8988T (cell line): Measurements from ENCODE around the gene IL10RB.
"Not testable (repeated sequence)": the region's sequence is repeated elsewhere in the genome, so short reads cannot be mapped to it uniquely, and the experiment has no call there.

Experiments used
- DNase-seq: peaks from one replicate; pipeline ENCODE4 v3.0.0; 2011

The IL10RB gene

GRCh38 chr21:33305344-33305671, 39.1 kb downstream of the IL10RB start:
- no peak for DNase-seq

DNA sequence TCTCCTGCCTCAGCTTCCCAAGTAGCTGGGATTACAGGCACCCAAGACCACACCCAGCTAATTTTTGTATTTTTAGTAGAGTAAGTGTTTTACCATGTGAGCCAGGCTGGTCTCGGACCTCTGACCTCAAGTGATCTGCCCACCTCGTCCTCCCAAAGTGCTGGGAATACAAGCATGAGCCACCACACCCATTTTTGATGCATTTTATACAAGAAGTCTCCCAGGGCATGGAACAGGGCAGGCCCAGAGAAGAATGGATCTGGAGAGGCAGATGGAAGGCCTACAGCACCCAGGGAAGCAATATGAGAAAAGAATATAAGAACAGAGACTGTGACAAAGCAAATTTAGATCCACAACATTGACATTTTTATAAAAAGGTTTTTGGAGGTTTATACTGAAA, 39.8 kb downstream of the IL10RB start:
- DNase-seq: no peak

DNA sequence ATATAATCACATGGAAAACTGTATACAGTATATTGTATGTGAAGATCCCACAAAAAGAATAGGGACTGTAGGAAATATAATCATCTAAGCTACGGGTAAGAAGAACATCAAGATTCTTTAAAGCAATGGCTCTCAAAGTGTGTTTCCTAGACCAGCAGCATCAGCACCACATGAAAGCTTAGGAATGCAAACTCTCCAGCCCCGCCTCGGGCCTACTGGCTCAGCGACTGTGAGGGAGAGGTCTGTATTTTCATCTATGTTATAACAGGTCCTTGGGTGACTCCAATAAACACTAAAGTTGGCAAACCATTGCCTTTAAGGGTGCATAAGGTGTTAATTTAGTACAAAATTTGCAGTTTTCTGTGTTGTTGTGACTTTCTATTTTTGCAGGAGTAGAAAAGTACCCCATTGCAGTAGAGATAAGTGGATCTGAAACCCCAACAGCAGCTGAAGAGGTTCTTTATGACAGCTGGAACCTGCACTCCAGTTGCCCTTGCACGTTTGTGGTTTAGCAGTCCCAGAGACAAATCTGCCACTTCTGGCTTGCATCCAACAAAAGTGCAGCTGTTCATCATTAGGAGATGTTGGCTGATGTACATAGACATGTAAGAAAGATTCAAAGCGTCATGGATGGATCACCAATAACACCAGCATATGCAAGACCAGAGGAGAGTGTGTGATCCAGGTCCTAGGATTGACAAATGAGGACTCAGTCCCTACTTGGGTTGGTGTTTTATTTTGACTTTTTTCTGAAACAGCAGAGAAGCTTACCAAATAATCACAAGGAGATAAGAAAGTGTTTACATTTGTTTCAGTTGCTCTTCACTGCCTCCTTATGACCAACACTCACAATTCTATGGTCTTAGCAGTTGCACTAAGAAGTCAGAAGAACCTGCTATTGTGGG, 42.7 kb downstream of the IL10RB start:
- no peak for DNase-seq

DNA sequence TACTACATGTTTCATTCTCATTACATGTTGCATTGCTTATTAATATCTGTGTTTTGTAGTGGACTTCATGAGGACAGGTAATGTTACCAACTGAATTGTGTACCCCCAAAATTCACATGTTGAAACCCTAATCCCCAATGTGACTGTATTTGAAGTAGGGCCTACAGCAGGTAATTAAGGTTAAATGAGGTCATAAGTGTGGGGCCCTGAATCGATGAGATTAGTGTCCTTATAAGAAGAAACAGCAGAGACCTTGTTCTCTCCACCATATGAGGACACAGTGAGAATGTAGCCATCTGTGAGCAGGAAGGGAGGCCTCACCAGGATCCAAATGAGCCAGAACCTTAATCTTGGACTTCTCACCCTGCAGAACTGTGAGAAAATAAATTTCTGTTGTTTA, 43.6 kb downstream of the IL10RB start:
- DNase-seq: no peak

DNA sequence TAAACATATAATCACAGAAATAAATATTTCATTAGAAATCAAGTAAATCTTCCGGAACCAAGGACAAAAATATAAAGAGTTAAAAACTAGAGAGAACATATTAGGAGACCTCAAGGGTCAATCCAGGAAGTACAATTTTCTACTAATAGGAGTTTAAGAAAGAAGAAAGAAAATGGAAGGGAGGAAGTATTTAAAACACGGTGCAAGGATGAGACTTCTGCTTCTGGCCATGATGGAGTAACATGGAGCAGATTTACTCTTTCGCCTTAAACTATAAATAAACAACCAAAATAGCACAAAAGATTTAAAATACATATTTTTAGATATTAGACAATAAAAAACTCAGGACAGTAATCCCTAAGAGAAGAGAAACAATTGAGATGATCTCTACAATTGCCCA, 46.0 kb downstream of the IL10RB start:
- DNase-seq: no peak

GRCh38 chr21:33313183-33313582, 47.0 kb downstream of the IL10RB start:
- no peak for DNase-seq

- DNase-seq: no peak
Measured at GRCh38 chr21:33313611-33314010, 47.4 kb downstream of the IL10RB start.

GRCh38 chr21:33314111-33314510, 47.9 kb downstream of the IL10RB start:
- no peak for DNase-seq

GRCh38 chr21:33315946-33316710, 50.0 kb downstream of the IL10RB start:
- DNase-seq: no peak

- DNase-seq: no peak
Measured at GRCh38 chr21:33317145-33317544, 51.0 kb downstream of the IL10RB start.

- DNase-seq: no peak
Measured at GRCh38 chr21:33317786-33318486, 51.8 kb downstream of the IL10RB start.

DNA sequence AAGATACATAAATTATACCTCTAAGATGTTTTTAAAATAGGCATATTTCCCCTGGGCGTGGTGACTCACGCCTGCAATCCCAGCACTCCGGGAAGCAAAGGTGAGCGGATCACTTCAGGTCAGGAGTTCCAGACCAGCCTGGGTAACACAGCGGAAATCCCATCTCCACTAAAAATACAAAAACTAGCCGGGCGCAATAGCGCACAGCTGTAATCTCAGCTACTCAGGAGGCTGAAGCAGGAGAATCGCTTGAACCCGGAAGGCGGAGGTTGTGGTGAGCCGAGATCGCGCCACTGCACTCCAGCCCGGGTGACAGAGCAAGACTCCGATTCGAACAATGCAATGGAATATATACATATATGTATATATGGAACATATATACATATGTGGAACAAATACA, 54.8 kb downstream of the IL10RB start:
- not testable (repeated sequence) for DNase-seq

GRCh38 chr21:33323610-33324009, 57.4 kb downstream of the IL10RB start:
- not testable (repeated sequence) for DNase-seq

GRCh38 chr21:33324291-33325221, 58.4 kb downstream of the IL10RB start, which contains the start of gene IFNAR1:
TSS of gene IFNAR1 (plus strand) at chr21:33324970. CDS start at chr21:33325056, 86 bp downstream.
- DNase-seq: peak; percentile 67

DNA sequence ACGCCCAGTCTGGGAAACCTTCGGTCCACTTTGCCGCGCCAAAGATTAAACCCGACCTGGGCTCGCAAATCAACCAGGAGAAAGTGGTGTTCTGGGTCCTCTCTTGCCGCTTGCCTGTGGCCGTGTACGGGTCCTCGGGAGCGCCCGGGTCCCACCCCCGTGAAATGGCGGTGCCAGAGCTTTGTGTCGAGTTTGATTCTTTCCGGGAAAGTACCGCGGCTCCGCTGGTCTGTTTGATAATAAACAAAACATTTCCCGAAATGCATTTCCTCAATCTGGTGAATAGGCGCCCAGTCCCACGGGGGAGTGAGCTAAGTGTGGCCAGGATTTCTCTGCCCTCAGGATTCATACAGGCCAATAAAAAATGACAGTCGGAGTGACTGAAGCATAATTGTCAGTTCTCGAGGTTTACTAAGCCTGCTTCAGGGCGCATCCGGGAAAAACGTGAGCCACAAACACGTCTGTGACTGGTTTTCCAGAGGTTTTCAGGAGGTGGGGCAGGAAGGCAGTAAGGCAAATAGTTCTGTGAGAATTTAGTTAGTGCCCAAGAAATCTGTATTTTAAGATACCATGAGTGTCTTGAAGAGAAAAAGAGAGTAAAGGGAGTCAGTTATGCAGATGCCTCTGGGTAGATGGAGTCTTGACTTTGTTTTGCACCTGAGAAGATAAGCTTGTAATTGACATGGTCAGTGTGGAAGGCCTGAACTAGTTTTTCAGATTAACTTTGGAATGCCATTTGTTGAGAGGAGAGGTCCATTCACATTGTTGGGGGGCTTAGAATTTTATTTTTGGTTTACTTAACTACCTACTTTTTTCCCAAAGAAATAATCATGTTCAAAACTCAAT, 59.3 kb downstream of the IL10RB start:
- DNase-seq: no peak

- no peak for DNase-seq
Measured at GRCh38 chr21:33327326-33327725, 61.2 kb downstream of the IL10RB start.

DNA sequence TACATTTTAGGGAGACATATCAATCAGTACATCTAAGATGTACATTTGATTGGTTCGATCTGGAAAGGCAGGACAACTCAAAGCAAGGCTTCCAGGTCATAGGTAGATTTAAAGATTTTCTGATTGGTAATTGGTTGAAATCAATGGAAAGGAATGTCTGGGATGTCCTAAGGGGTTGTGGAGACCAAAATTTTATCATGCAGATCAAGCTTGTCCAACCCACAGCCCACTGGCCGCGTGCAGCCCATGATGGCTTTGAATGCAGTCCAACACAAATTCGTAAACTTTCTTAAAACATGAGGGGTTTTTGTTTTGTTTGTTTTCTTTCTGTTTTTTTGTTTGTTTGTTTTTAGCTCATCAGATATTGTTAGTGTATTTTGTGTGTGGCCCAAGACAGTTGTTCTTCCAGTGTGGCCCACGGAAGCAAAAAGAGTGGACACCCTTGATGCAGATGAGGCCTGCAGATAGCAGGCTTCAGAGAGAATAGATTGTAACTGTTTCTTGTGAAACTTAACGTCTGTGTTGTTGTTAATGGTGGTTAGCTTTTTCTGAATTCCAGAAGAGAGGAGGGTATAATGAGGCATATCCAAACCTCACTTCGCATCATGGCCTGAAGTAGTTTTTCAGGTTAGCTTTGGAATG, 61.7 kb downstream of the IL10RB start:
- DNase-seq: no peak

- no peak for DNase-seq
Measured at GRCh38 chr21:33330726-33331125, 64.6 kb downstream of the IL10RB start.

GRCh38 chr21:33332143-33332542, 66.0 kb downstream of the IL10RB start:
- no peak for DNase-seq

GRCh38 chr21:33334191-33334590, 68.0 kb downstream of the IL10RB start:
- DNase-seq: no peak

DNA sequence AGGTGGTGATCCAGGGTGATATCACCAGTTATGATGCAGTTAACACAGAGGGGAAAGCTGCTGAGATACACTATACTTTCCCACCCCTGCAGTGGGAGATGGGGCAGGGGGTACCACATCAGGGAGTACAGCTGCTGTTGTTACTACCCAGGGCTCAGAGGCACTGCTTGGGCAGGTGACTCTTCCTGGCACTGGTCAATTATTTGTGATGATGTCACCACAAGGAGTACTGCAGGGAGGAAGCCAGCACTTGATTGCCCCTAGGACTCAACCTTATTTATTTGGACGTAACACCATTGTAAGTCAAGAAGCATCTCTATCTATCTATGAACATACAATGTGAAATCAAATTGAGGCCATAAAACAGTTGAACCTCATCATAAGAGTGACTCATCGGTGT, 68.7 kb downstream of the IL10RB start:
- DNase-seq: no peak
